ENCODE data around the gene STAC. TPM values are rescaled to one million over a fixed set of nuclear protein-coding genes. Genes with fewer than 3 reads are reported as not detected.

STAC gene
- polyA plus RNA-seq, 1 donor from 2014 or later = not detected

DNA sequence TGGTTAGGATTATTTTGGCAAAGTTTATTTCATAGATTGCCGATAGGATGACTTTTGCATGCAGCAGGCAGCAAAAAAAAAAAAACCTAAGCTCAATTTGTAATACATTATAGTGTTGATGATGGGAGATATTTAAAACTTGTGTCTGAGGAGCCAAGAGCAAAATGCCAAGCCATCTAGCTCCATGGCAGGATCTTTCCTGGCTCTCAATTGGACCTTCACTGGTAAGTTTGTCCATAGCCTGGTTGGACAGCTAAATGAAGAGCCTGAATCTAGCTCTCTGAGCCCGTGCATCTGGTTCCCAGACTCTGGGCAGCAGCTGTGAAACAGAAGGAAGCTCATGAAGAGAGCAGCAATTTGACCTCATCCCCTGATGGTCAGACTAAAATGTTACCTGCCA is 17.5 kb downstream of the STAC start:
- H3K4me1 Mint-ChIP-seq = no peaks in the 10 kb centered on the region
- H3K27me3 Mint-ChIP-seq = no peaks in the 10 kb centered on the region
- no peak overlapping the region for H3K27ac Mint-ChIP-seq
- peaks cover 0 to 3% (median 0%) of the 10 kb centered on the region in 3 donors for H3K9me3 Mint-ChIP-seq
- no peaks in the 10 kb centered on the region for H3K36me3 Mint-ChIP-seq
- H3K4me3 Mint-ChIP-seq = no peak overlapping the region

DNA sequence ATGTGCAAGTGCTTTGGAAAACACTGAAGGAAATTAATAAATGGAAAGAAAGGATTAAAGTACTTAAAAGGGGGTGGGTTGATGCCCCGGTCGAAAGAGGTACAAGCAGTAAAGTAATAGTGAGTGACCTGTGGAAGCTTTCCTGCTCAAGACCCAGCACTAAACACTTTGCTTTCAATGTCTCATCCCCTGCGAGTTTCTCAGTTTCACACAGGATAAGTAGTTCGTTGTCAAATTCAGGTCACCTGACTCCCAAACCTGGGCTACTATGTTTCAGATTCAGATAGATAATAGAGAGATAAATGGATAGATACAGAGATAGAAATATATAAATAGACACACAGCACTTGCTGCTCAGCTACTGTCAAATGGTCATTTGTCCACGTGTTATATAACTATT is 19.6 kb downstream of the STAC start:
- H3K9me3 Mint-ChIP-seq = peaks cover 0 to 3% (median 0%) of the 10 kb centered on the region in 3 donors
- no peak overlapping the region for H3K27ac Mint-ChIP-seq
- H3K4me1 Mint-ChIP-seq = no peaks in the 10 kb centered on the region
- H3K27me3 Mint-ChIP-seq = no peaks in the 10 kb centered on the region
- H3K4me3 Mint-ChIP-seq = no peak overlapping the region
- no peaks in the 10 kb centered on the region for H3K36me3 Mint-ChIP-seq

DNA sequence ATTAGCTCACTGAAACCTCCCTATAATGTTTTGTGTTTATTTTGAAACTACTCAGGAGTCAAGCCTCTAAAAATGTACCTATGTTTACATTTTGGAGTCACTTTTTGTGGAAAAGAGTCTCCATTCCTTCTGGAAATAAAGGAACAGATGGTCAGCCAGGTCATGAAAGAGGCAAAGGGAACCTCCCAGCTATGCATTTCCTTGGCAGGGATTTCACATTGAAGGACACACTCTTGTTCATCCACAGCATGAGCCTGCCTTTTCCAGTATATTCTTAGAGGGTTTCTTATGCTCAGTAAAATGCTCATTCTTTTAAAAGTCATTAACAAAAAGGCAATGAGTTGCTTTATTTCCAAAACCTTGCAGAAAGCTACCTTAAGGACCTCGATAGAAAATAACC is 20.8 kb downstream of the STAC start:
- Mint-ChIP-seq H3K36me3 (no peaks in the 10 kb centered on the region), H3K4me1 (no peaks in the 10 kb centered on the region), H3K4me3 (no peak overlapping the region), H3K27ac (no peak overlapping the region), H3K9me3 (peaks cover 0 to 2% (median 0%) of the 10 kb centered on the region in 3 donors), H3K27me3 (no peaks in the 10 kb centered on the region)

DNA sequence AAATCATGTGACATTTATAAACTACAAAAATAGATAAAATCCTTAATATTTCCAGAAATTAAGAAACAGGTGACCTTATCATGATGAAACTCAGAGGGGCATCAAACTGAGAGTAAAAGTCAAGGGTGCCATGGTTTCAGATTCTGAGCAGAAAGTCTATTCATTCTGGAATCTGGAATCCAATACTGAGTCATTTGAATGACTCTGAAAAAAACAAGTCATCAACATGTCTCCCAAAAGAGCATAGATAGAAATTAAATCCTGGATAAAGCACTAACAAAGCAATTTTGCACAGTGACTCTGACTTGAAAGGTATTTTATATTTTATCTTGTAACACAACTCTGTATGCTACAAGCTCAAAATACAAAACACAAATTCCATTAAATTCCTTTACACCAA is 23.4 kb downstream of the STAC start:
- Mint-ChIP-seq H3K27ac (no peak overlapping the region), H3K4me3 (no peak overlapping the region), H3K4me1 (no peaks in the 10 kb centered on the region), H3K36me3 (no peaks in the 10 kb centered on the region), H3K9me3 (peaks cover 0 to 2% (median 0%) of the 10 kb centered on the region in 3 donors), H3K27me3 (no peaks in the 10 kb centered on the region)

DNA sequence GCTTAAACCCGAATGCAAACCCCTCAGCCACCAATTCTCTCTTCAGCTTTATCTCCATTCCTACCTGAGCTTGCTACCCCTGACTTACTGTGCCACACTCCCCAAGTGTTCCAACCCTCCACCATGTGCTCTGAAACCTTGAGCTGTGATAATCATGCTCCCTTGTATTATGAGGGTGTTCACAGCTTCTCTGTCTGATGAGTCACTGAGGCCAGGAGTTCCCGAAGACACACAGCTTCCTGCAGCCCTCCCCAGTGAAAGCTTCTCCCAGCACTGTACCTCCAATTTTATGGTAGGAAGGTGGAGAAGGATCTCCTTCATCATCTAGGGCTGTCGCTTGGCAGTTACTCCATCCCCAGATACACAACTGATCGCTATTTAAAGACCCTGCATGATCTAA is 24.9 kb downstream of the STAC start:
- Mint-ChIP-seq H3K27me3 (no peaks in the 10 kb centered on the region), H3K4me3 (no peak overlapping the region), H3K27ac (no peak overlapping the region), H3K4me1 (no peaks in the 10 kb centered on the region), H3K36me3 (no peaks in the 10 kb centered on the region), H3K9me3 (peaks cover 0 to 1% (median 0%) of the 10 kb centered on the region in 3 donors)

DNA sequence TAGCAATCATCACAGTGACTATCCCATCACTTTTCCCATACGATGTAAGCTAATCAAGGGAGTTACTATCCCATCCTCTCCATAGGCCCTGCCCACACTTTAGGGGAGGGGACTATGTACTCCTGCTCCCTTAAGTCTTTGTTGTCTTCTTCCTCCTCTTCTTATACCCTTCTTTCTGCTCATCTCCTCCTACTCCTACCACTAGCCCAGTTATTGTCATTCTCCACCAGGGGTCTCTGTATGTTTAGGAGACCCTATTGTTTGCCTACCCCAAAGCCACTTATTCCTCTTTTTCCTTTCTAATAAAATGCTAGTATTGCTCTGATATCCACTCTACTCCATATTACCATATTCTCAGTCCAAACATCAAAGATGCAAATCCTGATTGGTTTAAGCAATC is 27.8 kb downstream of the STAC start:
- Mint-ChIP-seq H3K27ac (no peak overlapping the region), H3K36me3 (no peaks in the 10 kb centered on the region), H3K4me1 (no peaks in the 10 kb centered on the region), H3K9me3 (no peaks in the 10 kb centered on the region), H3K4me3 (no peak overlapping the region), H3K27me3 (no peaks in the 10 kb centered on the region)

DNA sequence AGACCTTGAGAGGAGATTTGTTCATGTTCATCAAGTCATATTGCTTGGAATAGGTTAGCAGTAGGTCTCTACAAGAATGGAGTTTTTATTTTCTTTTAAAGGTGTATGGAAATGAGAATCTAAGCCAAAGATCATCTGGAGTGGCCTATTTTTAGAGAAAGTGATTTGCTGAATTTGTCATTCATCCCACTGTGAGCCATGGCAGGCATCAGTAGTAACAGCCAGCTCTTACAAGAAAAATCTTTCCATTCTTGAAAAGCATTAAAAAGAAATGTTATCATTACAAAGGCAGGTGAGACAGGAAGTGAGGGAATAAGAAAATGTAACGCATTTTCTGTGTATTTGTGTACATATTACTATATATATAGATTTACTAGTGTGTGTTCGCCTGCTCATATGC is 29.6 kb downstream of the STAC start:
- no peaks in the 10 kb centered on the region for H3K36me3 Mint-ChIP-seq

DNA sequence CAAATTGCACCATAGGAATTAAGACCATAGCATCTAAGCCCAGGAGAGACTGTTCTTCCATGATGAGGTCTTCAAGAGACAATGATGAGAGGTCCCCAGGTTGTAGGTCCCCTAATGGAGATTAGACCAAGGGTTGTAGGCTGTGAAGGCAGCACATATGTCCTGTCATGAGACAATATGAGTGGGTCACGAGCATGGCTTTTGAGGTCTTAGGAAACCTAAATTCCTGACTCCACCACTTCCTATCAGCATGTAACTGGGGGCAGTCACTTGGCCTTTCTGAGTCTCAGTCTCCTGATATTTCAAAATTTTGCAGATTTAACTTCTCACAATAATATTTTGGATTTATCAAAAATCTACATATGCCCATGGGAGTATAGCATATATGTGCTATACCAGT is 31.3 kb downstream of the STAC start:
- no peak overlapping the region for H3K4me3 Mint-ChIP-seq
- H3K27me3 Mint-ChIP-seq = no peaks in the 10 kb centered on the region
- no peaks in the 10 kb centered on the region for H3K36me3 Mint-ChIP-seq
- peaks cover 2 to 3% (median 2%) of the 10 kb centered on the region in 3 donors for H3K9me3 Mint-ChIP-seq
- H3K27ac Mint-ChIP-seq = no peak overlapping the region
- no peaks in the 10 kb centered on the region for H3K4me1 Mint-ChIP-seq

More for the DNA sequence above, 29.6 kb downstream of the STAC start:
- H3K4me1 Mint-ChIP-seq = no peaks in the 10 kb centered on the region
- no peak overlapping the region for H3K4me3 Mint-ChIP-seq
- peaks cover 0 to 2% (median 0%) of the 10 kb centered on the region in 3 donors for H3K9me3 Mint-ChIP-seq
- no peak overlapping the region for H3K27ac Mint-ChIP-seq
- H3K27me3 Mint-ChIP-seq = no peaks in the 10 kb centered on the region

DNA sequence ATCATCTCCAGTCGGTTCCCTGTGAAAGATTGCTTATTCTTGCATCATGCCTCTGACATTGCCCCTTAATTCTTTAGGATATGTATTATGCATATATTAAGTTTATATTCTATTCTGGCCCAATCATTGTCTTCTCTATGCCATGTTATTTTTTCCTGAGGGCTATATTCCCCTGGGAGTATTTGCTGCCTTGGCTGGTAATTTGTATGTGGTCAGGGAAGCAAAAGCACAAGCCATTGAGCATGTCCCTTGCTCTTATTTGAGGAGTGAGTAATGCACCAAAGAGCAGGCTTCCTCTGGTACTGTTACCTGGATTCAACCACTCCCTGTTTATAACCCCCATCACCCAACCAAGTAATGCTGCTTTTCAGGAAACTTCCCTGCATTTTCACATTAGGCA is 36.3 kb downstream of the STAC start:
- no peaks in the 10 kb centered on the region for H3K27me3 Mint-ChIP-seq
- no peaks in the 10 kb centered on the region for H3K4me1 Mint-ChIP-seq
- H3K27ac Mint-ChIP-seq = no peak overlapping the region
- no peak overlapping the region for H3K4me3 Mint-ChIP-seq
- peaks cover 2 to 4% (median 3%) of the 10 kb centered on the region in 3 donors for H3K9me3 Mint-ChIP-seq
- H3K36me3 Mint-ChIP-seq = no peaks in the 10 kb centered on the region

DNA sequence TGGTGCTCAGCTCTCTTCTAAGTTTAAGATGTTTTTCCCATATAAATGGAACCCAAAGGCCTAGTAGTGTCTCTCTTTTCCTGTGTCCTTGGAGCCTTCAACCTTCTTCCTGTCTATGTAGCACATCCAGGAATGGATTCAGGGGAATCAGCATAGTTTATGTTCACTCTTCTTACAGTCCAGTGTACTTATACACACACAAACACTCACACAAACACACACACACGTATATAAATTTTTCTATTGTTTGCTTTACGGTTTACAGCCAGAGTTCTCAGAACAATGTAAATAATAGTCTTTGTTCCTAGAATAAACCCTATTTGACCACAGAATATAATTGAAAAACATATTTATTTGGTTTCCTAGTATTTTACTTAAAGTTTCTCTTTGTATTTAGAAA is 36.9 kb downstream of the STAC start:
- H3K36me3 Mint-ChIP-seq = no peaks in the 10 kb centered on the region
- no peaks in the 10 kb centered on the region for H3K27me3 Mint-ChIP-seq
- H3K4me3 Mint-ChIP-seq = no peak overlapping the region
- peaks cover 2 to 4% (median 3%) of the 10 kb centered on the region in 3 donors for H3K9me3 Mint-ChIP-seq
- peak overlapping the region in 1 of 3 donors; percentile 32 for H3K27ac Mint-ChIP-seq
- no peaks in the 10 kb centered on the region for H3K4me1 Mint-ChIP-seq

DNA sequence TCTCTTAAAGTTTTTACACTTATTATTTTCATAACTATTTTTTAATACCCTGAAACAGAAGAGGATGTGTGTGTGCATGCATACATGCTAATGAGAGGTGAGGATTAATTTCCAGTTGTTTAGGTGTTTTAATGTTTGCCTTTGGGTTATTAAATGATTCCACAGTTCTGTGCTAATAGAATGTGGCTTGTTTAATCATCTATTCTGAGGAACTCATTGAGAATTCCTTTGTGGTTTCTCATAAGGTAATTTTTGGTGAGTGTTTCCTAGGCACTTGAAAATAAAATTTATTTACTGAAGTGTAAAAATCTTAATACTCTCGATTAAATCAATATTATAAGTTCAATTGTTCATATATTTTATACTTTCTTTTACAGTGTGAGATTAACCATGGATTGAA is 38.0 kb downstream of the STAC start:
- peaks cover 2 to 4% (median 3%) of the 10 kb centered on the region in 3 donors for H3K9me3 Mint-ChIP-seq
- no peaks in the 10 kb centered on the region for H3K36me3 Mint-ChIP-seq
- H3K27ac Mint-ChIP-seq = no peak overlapping the region

DNA sequence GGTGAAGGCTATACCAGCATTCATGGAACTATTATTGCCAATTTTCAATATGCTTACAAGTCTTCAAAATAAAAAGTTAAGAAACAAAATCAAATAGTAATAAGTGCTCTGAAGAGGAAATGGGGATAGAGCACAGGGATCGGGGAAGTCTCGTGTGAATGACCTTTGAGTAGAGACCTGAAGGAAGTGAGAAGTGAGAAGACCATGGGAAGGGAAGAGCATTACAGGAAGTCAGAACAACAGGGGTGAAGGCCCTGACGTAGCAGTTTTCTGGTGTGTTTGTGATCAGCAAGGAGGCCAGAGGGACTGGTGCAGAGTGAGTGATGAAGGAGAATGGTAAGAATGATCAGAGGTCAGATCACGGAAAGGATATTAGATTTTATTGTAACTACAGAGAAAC is 48.1 kb downstream of the STAC start:
- Mint-ChIP-seq H3K9me3 (no peaks in the 10 kb centered on the region), H3K4me1 (no peaks in the 10 kb centered on the region), H3K4me3 (no peak overlapping the region), H3K36me3 (no peaks in the 10 kb centered on the region), H3K27ac (no peak overlapping the region), H3K27me3 (peaks cover 1% of the 10 kb centered on the region)

More for the DNA sequence above, 38.0 kb downstream of the STAC start:
- no peaks in the 10 kb centered on the region for H3K4me1 Mint-ChIP-seq
- H3K4me3 Mint-ChIP-seq = no peak overlapping the region
- no peaks in the 10 kb centered on the region for H3K27me3 Mint-ChIP-seq

DNA sequence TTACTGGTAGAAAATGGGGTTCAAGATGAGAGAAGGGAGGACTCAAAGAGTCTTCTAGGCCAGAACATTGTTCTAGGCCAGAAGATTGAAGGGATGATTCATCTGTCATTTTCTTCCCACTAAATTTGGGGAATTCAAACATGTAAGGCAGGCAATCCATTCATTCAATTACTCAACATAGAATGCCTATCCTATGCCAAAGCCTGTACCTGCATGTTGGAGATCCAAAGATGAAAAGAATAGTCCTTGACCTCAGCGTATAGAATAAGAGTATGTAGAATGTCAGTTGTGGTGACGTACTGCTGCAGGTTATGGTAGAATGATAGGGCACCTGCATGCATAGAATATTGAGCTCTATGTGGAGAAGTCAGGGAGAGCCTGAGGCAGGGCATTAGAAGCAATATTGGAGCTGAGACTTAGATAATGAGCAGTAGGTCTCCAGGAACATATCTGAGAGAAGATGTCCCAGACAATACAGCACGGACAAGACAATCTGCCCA is 49.7 kb downstream of the STAC start:
- Mint-ChIP-seq H3K27me3 (peaks cover 1% of the 10 kb centered on the region), H3K36me3 (no peaks in the 10 kb centered on the region)

DNA sequence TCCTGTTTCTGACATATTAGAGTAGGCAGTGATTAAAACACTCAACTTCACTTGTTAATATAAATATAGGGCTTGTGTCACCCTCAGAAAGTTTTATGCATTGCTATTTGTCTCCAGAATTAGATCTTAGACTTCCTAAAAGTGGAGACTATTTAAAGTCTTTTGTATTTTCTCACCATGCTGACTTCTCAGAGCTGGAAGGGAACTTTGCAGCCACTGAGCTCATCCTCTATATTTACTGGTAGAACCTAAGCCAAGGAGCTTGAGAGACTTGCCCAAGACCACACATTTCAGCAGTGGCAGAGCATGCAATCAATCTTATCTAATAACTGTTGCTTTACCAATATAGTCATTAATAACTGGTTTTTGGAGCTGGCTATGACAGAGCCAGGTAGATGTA is 53.2 kb downstream of the STAC start:
- no peak overlapping the region for H3K27ac Mint-ChIP-seq
- H3K27me3 Mint-ChIP-seq = peaks cover 1% of the 10 kb centered on the region
- no peaks in the 10 kb centered on the region for H3K36me3 Mint-ChIP-seq
- H3K4me3 Mint-ChIP-seq = no peak overlapping the region
- no peaks in the 10 kb centered on the region for H3K9me3 Mint-ChIP-seq
- H3K4me1 Mint-ChIP-seq = no peaks in the 10 kb centered on the region

More for the DNA sequence above, 49.7 kb downstream of the STAC start:
- H3K9me3 Mint-ChIP-seq = no peaks in the 10 kb centered on the region
- H3K4me1 Mint-ChIP-seq = no peaks in the 10 kb centered on the region
- H3K27ac Mint-ChIP-seq = no peak overlapping the region
- no peak overlapping the region for H3K4me3 Mint-ChIP-seq

DNA sequence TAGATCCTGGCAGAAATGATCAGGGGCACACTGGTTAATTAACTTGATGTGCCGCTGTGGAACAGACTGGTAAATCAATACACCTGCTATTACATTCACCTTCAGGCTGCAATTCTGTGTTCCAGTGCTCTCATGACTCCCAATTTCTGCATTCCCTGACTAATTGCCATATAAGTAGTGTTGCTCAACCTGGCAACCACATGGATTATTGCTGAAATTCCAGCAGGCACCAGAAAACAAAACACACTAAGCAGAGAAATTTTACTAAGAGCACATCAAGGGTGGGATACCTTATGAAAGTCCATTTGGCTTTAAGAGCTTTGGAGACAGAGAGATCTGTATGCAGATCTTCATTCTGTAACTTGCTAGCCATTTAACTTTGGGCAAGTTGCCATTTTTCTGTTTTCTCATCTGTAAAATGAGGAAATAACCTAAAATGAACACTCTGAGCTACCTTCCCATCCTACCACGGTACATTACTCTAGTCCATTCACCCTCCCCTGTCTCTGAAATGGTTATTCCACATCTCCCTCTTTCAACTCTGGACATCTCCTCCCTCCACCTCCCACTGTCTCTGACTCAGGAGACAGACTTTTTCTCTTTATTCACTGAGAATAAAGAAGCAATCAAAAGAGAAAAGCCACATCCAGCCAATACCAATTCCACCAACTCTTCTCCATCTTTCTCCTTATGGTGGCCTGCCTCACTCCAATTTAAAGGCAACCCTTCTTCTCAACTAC is 54.6 kb downstream of the STAC start:
- no peak overlapping the region for H3K4me3 Mint-ChIP-seq
- no peaks in the 10 kb centered on the region for H3K36me3 Mint-ChIP-seq
- no peaks in the 10 kb centered on the region for H3K4me1 Mint-ChIP-seq
- no peaks in the 10 kb centered on the region for H3K9me3 Mint-ChIP-seq
- H3K27me3 Mint-ChIP-seq = peaks cover 1% of the 10 kb centered on the region
- H3K27ac Mint-ChIP-seq = no peak overlapping the region

DNA sequence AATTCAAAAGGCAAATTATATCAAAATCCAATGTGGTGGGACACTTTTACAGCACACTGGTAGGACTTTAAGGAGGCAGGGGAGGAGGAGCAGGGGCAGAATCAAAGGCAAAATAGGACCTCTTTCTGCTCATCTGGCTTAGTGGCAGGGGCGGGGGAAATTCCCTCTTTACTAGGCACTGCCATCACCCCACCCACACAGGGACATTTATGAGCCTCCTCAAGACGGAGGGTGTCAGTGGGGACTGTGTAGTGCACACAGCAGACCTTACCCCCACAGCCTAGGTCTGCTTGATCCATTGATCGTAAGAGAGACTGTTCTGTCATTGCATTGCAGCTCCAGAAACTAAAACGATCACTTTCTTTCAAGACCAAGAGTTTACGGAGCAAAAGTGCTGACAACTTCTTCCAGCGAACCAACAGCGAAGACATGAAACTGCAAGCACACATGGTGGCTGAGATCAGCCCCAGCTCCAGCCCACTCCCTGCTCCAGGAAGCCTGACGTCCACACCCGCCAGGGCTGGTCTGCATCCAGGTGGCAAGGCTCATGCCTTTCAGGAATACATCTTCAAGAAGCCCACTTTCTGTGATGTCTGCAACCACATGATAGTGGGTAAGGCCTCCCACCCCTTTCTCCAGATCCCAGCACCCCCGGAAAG is 62.9 kb downstream of the STAC start:
- peaks cover 2 to 5% (median 2%) of the 10 kb centered on the region in 3 donors for H3K9me3 Mint-ChIP-seq
- H3K27ac Mint-ChIP-seq = no peak overlapping the region
- H3K36me3 Mint-ChIP-seq = no peaks in the 10 kb centered on the region
- H3K4me3 Mint-ChIP-seq = no peak overlapping the region
- peaks cover 0 to 2% (median 0%) of the 10 kb centered on the region in 3 donors for H3K4me1 Mint-ChIP-seq
- H3K27me3 Mint-ChIP-seq = peaks cover 1% of the 10 kb centered on the region

Data from IgD-negative memory B cell (primary cell).